Fibroblast of peridontal ligament (primary cell): Measurements from ENCODE around the gene NRIP1.
A peak's percentile ranks its signal among the peaks of the same experiment; 100 is the strongest.
"Not testable (repeated sequence)": the region's sequence is repeated elsewhere in the genome, so short reads cannot be mapped to it uniquely, and the experiment has no call there.

Experiments used
- DNase-seq: peaks from one replicate; pipeline ENCODE4 v3.0.0-alpha.2; 2010; ENCODE audit errors: extremely low read depth

NRIP1 gene

GRCh38 chr21:15037095-15037899 is 27.5 kb downstream of the NRIP1 start:
- no peak for DNase-seq

GRCh38 chr21:15036189-15036588 is 28.6 kb downstream of the NRIP1 start:
- DNase-seq, result peak; percentile 53

- DNase-seq, result peak; percentile 82
These were observed 30.5 kb downstream of the NRIP1 start for GRCh38 chr21:15034126-15034853.

- DNase-seq, result no peak
These were observed 32.9 kb downstream of the NRIP1 start for GRCh38 chr21:15031790-15032357.

GRCh38 chr21:15031362-15031761 is 33.4 kb downstream of the NRIP1 start:
- not testable (repeated sequence) for DNase-seq

GRCh38 chr21:15030861-15031260 is 33.9 kb downstream of the NRIP1 start:
- not testable (repeated sequence) for DNase-seq

GRCh38 chr21:15029077-15029476 is 35.7 kb downstream of the NRIP1 start:
- DNase-seq, result no peak

GRCh38 chr21:15028186-15028585 is 36.6 kb downstream of the NRIP1 start:
- DNase-seq, result no peak

GRCh38 chr21:15027056-15027455 is 37.7 kb downstream of the NRIP1 start:
- no peak for DNase-seq

- no peak for DNase-seq
These were observed 38.4 kb downstream of the NRIP1 start for GRCh38 chr21:15026370-15026769.

- no peak for DNase-seq
These were observed 41.0 kb downstream of the NRIP1 start for GRCh38 chr21:15023776-15024175.

GRCh38 chr21:15022608-15023261 is 42.1 kb downstream of the NRIP1 start:
- DNase-seq, result no peak

- DNase-seq, result no peak
These were observed 44.0 kb downstream of the NRIP1 start for GRCh38 chr21:15020797-15021196.

GRCh38 chr21:15018382-15018781 is 46.4 kb downstream of the NRIP1 start:
- DNase-seq, result no peak

GRCh38 chr21:15015622-15016471 is 49.0 kb downstream of the NRIP1 start:
- DNase-seq, result peak; percentile 93

GRCh38 chr21:15014221-15014620 is 50.6 kb downstream of the NRIP1 start:
- peak; percentile 59 for DNase-seq

- no peak for DNase-seq
These were observed 52.8 kb downstream of the NRIP1 start for GRCh38 chr21:15011967-15012366.

- DNase-seq, result no peak
These were observed 54.2 kb downstream of the NRIP1 start for GRCh38 chr21:15010645-15011044.

GRCh38 chr21:15009837-15010363 is 54.9 kb downstream of the NRIP1 start:
- DNase-seq, result peak; percentile 91

GRCh38 chr21:15007716-15008296 is 57.0 kb downstream of the NRIP1 start:
- no peak for DNase-seq
